ENCODE data around the gene COL6A3. TPM values are rescaled to one million over a fixed set of nuclear protein-coding genes. Genes with fewer than 3 reads are reported as not detected.

Gene COL6A3, protein sequence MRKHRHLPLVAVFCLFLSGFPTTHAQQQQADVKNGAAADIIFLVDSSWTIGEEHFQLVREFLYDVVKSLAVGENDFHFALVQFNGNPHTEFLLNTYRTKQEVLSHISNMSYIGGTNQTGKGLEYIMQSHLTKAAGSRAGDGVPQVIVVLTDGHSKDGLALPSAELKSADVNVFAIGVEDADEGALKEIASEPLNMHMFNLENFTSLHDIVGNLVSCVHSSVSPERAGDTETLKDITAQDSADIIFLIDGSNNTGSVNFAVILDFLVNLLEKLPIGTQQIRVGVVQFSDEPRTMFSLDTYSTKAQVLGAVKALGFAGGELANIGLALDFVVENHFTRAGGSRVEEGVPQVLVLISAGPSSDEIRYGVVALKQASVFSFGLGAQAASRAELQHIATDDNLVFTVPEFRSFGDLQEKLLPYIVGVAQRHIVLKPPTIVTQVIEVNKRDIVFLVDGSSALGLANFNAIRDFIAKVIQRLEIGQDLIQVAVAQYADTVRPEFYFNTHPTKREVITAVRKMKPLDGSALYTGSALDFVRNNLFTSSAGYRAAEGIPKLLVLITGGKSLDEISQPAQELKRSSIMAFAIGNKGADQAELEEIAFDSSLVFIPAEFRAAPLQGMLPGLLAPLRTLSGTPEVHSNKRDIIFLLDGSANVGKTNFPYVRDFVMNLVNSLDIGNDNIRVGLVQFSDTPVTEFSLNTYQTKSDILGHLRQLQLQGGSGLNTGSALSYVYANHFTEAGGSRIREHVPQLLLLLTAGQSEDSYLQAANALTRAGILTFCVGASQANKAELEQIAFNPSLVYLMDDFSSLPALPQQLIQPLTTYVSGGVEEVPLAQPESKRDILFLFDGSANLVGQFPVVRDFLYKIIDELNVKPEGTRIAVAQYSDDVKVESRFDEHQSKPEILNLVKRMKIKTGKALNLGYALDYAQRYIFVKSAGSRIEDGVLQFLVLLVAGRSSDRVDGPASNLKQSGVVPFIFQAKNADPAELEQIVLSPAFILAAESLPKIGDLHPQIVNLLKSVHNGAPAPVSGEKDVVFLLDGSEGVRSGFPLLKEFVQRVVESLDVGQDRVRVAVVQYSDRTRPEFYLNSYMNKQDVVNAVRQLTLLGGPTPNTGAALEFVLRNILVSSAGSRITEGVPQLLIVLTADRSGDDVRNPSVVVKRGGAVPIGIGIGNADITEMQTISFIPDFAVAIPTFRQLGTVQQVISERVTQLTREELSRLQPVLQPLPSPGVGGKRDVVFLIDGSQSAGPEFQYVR (N-terminal part only)
- total RNA-seq, result 1 to 10 TPM in 1 of 2 experiments, under 1 TPM in 1; 0.53 to 1.5 TPM

DNA sequence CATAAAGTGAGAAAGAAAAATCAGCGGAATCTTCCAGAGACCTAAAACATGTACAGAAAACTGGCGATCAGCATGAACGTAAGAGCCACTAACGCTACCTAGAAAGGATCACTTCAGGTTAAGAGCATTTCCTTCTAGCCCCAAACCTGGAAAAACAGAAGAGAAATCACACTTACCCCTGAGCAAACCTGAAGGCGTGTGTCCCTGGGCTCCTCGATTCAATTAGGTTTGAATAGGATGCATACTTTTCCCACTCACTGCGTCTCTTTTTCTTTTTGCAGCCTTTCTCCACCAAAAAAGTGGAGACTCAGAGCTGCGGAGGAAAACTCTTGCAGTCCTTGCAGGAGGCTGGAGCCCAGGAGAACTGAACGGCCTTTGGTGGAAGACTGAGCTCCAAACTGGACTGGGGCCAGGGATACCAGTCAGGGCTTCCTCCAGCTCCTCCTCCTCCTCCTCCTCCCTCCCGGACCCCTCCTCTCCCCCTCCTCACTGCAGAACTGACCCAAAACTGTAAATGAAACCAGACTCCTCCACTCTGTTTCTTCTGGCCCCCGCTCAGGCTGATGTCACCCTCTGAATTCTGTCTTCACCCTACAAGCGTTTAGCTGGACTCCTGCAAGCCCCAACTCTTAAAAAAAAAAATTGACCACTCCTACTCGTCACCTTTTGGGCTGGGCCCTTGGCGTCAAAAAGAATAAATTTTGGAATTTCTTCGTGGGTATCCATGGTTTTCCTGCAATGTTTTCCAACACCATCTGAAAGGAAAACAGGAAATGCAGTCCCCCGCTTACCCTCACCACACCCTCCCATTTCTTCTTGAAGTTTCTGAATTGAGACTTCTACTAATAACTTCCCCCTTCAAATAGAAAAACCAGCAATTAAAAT lies at the start of gene COL6A3:
Gene COL6A3 (minus strand): TSS at position 388 of the 885 bp plus-strand sequence. CDS start 17,347 bp downstream, outside the sequence.
- Mint-ChIP-seq H3K27ac (no peak within 1 kb of the TSS), H3K4me1 (no peaks in the 10 kb centered on the region), H3K4me3 (no peak within 1 kb of the TSS), H3K9me3 (ENCODE audit: low read depth) (no peaks in the 10 kb centered on the region), H3K36me3 (no peaks in the 10 kb centered on the region), H3K27me3 (no peaks in the 10 kb centered on the region)
- CTCF ChIA-PET, result interaction anchor here (1.1 to 1.3 kb wide), 2 partner anchors 8 to 11 kb away, joined by 3 read pairs; no protein-coding TSS in a partner anchor
- ATAC-seq, result no peak
- no peak for DNase-seq

DNA sequence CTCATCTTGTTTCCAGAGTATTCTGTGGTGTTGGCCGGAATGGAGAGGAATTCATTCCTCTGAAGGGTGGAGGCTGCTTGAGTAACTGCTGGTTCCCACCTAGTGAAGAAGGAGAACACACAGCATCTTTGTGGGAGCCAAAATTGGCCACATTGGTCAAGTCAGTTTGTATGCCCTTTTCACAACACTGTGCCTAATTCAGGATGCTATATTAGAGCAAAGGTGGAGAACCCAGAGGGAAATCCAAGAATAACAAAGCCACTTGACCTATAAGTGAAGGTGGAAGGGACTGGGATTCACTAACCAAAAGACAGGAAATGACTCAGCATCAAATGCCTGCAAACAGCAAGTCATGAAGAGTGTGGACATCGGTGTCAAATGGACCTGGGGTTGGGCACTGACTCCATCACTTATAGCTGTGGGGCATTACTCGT lies 45.8 kb upstream of the COL6A3 start:
- no peaks in the 10 kb centered on the region for H3K36me3 Mint-ChIP-seq
- DNase-seq (no peak), ATAC-seq (no peak)
- CTCF ChIA-PET, result interaction anchor here (2.0 kb wide), 1 partner anchor 40 kb away, joined by 5 read pairs; no protein-coding TSS in a partner anchor
- H3K4me1 Mint-ChIP-seq, result peaks cover 10% of the 10 kb centered on the region
- no peak overlapping the region for H3K4me3 Mint-ChIP-seq
- no peaks in the 10 kb centered on the region for H3K9me3 Mint-ChIP-seq (ENCODE audit: low read depth)
- H3K27me3 Mint-ChIP-seq, result no peaks in the 10 kb centered on the region
- H3K27ac Mint-ChIP-seq, result no peak overlapping the region

DNA sequence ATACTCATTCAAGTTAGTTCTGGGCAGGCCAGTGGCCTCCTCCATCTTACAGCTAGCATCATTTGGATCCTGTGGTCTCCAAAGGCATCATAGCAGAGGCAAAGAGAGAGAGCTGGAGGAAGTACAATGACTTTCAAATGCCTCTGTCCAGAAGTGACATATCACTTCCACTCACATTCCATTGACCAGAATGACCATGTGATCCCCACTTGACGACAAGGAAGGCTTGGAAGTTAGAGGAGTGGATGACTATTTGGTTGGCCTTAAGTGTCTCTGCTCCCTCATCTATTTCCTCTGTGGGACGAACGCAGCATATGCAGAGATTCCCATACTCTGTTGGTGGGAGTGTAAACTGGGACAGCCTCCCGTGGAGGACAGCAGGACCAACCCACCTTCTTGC lies 45.3 kb upstream of the COL6A3 start:
- DNase-seq, result no peak
- Mint-ChIP-seq H3K4me3 (no peak overlapping the region), H3K27ac (no peak overlapping the region), H3K27me3 (no peaks in the 10 kb centered on the region), H3K9me3 (ENCODE audit: low read depth) (no peaks in the 10 kb centered on the region), H3K4me1 (peaks cover 10% of the 10 kb centered on the region), H3K36me3 (no peaks in the 10 kb centered on the region)
- no peak for ATAC-seq
- CTCF ChIA-PET, result interaction anchor here (2.0 kb wide), 1 partner anchor 39 kb away, joined by 5 read pairs; no protein-coding TSS in a partner anchor

DNA sequence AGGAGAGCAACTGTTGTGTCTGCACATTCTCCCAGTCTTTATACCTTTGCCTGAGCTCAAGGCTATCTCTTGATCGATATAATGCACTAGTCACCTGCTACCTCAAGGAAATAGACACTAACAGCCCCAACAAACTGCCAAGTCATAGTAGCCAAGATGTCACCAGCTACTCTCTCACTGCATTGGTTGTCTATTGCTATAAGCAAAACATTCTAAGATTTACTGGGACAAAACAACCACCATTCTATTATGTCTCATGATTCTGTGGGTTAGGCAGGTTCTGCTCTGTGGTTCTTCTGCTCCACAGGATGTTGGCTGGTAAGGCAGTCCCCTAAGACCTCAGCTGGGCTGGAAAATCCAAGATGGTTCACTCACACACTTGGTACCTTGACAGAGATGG lies 44.6 kb upstream of the COL6A3 start:
- CTCF ChIA-PET, result interaction anchor here (2.0 kb wide), 1 partner anchor 39 kb away, joined by 5 read pairs; no protein-coding TSS in a partner anchor
- Mint-ChIP-seq H3K9me3 (ENCODE audit: low read depth) (no peaks in the 10 kb centered on the region), H3K27ac (no peak overlapping the region), H3K36me3 (no peaks in the 10 kb centered on the region), H3K27me3 (no peaks in the 10 kb centered on the region), H3K4me3 (no peak overlapping the region), H3K4me1 (peaks cover 10% of the 10 kb centered on the region)
- ATAC-seq, result peak; percentile 20
- no peak for DNase-seq

DNA sequence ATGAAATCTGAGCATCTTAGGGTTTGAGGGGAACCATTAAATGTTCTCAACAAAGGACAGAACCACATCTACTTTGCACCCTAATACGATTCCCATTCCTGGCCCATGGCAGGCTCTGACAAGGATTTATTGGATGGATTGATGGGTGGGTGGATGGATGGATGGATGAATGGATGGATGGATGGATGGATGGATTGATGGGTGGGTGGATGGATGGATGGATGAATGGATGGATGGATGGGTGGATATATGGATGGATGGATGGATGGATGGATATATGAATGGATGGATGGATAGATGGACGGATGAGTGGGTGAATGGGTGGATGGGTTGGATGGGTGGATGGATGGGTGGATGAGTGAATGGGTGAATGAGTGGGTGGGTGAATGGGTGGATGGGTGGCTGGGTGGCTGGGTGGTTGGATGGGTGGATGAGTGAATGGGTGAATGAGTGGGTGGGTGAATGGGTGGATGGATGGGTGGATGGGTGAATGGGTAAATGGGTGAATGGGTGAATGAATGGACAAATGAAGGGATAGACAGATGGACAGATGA lies 43.5 kb upstream of the COL6A3 start:
- no peaks in the 10 kb centered on the region for H3K27me3 Mint-ChIP-seq
- no peak for ATAC-seq
- CTCF ChIA-PET, result no interaction called here

DNA sequence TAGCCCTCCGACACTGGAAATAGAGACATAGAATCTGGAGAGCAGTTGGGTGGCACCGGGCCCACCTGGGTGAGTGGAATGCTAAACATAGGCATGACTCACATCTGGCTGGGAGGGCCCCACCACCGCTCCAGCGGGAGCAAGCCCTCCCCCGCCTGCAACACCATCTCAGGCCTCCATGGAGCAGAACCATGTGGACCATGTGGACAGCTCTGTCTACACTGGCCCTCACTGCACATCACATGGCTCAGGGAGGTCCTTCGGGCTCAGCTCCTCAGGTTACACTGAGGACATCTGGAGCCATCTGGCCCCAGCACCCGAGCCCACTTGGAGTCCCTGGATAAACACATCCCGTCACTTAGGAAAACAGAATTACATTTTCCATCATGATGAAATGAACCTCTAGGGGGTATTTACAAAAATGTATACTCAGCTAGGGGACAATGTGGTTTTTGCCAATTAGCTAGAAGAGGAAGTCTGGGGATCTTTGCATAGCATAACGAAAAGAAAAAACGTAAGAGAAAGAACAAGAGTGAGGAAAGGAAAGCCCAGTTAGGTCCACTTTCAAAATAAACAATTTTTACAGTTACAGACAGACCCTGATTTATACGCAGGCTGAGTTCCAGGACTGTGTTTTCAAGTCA lies 42.4 kb upstream of the COL6A3 start:
- no peak for ATAC-seq
- Mint-ChIP-seq H3K9me3 (ENCODE audit: low read depth) (no peaks in the 10 kb centered on the region), H3K4me1 (peaks cover 10% of the 10 kb centered on the region), H3K27ac (no peak overlapping the region), H3K27me3 (no peaks in the 10 kb centered on the region), H3K4me3 (no peak overlapping the region), H3K36me3 (no peaks in the 10 kb centered on the region)
- CTCF ChIA-PET, result interaction anchor here (1.5 kb wide), 1 partner anchor 35 kb away, joined by 6 read pairs; no protein-coding TSS in a partner anchor
- no peak for DNase-seq

More for the DNA sequence above, 43.5 kb upstream of the COL6A3 start:
- Mint-ChIP-seq H3K4me1 (peaks cover 10% of the 10 kb centered on the region), H3K9me3 (ENCODE audit: low read depth) (no peaks in the 10 kb centered on the region), H3K36me3 (no peaks in the 10 kb centered on the region), H3K27ac (no peak overlapping the region), H3K4me3 (no peak overlapping the region)
- no peak for DNase-seq

DNA sequence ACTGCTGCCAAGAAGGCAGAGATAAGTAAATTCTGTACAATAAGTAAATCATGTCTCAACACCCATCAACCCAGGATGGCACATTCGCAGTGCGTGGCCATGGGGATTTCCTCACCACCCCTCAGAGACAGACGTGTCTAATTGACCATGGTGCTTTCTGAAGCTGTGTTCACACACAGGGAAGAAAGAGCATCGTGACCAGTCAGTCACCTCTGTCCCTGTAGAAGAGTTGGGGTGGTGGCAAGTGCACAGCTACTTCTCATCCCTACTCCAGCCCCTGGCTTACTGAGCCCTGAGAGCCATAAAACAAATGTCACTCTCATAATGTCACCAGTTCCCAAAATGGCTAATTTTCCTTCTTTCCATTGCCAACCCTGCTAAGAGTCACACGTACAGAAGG lies 41.8 kb upstream of the COL6A3 start:
- Mint-ChIP-seq H3K4me3 (no peak overlapping the region), H3K27ac (no peak overlapping the region), H3K9me3 (ENCODE audit: low read depth) (no peaks in the 10 kb centered on the region), H3K4me1 (peaks cover 10% of the 10 kb centered on the region), H3K27me3 (no peaks in the 10 kb centered on the region), H3K36me3 (no peaks in the 10 kb centered on the region)
- no peak for ATAC-seq
- DNase-seq, result no peak
- CTCF ChIA-PET, result interaction anchor here (1.5 kb wide), 1 partner anchor 34 kb away, joined by 6 read pairs; no protein-coding TSS in a partner anchor

DNA sequence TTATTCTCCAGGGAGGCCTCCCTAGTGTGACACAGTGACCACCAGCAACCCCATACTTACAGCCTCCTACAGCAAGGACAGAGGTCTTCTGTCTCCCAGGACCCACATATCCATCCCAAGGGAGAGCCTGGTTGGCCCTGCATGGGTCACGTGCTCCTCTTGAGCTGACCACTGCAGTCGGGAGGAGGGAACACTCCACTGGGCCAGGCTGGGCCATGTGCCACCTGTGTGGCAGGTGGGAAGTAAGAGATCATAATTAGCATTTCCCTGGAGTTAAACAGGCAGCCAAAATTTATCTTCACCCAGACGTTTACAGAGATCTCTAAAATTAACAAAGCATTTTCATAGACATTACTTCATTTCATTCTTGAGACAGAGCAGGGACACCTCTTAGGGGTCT lies 39.7 kb upstream of the COL6A3 start:
- DNase-seq (no peak), ATAC-seq (no peak)
- Mint-ChIP-seq H3K27me3 (no peaks in the 10 kb centered on the region), H3K9me3 (ENCODE audit: low read depth) (no peaks in the 10 kb centered on the region), H3K4me1 (peaks cover 7% of the 10 kb centered on the region), H3K27ac (no peak overlapping the region), H3K36me3 (no peaks in the 10 kb centered on the region), H3K4me3 (no peak overlapping the region)
- CTCF ChIA-PET, result no interaction called here

DNA sequence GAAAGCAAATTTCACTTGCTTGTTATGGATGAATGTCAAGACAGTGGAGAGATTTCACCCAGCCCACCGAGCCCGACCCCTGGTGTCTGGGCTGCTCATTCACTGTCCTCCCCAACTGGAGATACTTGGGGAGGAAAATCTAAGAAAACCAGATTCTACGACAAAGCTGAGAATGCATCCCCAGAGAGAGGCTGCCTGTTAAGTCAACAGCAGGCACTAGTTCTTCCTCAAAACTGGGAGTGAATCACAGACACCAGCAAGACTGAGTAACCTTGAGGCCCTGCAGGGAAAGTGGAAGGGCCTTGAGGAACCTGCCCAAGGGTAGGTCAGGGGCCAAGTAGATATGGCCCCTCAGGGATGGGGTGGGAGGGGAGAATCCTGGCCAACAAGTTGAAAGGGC lies 38.9 kb upstream of the COL6A3 start:
- Mint-ChIP-seq H3K4me1 (no peaks in the 10 kb centered on the region), H3K4me3 (no peak overlapping the region), H3K36me3 (no peaks in the 10 kb centered on the region), H3K27ac (no peak overlapping the region), H3K9me3 (ENCODE audit: low read depth) (no peaks in the 10 kb centered on the region), H3K27me3 (no peaks in the 10 kb centered on the region)
- CTCF ChIA-PET, result no interaction called here
- ATAC-seq (no peak), DNase-seq (no peak)

DNA sequence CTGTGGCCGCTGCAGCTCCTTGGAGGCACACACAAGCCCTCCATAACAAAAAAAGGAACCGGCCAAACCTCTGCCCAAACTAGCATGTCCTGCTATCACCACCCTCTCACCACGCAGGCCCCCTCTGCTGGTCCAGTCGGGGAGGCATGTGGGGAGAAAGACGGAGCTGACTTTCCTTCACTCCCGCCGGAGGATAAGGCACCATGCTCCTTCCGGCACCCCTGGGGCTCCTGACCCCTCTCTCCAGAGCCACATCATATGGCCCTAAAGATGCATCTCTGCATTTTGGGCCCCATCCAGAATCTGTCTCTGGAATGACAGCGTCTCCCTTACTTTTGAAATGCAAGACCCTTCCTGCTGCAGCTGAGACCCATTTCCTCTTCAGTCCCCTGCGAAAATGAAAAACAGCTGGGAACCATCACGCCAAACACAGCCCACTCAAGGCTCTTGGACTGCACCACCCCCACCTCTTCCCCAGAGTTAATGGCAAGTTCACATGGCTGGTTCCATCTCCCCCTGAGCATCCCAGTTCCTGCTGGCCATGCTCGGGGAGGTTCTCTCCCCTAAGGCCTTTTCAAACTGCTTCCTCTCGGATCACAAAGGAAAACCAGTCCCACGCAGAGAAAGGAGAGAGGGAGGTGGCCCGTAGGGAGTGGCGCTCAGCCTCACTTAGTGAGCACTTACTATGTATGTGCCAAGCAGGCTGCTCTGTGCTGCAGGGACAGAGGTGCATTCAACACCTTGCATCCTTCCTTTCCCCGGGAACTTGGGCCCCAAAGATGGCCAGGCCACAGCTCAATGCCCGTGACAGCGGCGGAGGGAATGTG lies 37.9 kb upstream of the COL6A3 start:
- H3K4me1 Mint-ChIP-seq, result no peaks in the 10 kb centered on the region
- no peaks in the 10 kb centered on the region for H3K36me3 Mint-ChIP-seq
- H3K27ac Mint-ChIP-seq, result no peak overlapping the region
- H3K9me3 Mint-ChIP-seq (ENCODE audit: low read depth), result no peaks in the 10 kb centered on the region
- H3K4me3 Mint-ChIP-seq, result no peak overlapping the region
- no peak for DNase-seq
- no peak for ATAC-seq
- no peaks in the 10 kb centered on the region for H3K27me3 Mint-ChIP-seq
- CTCF ChIA-PET, result no interaction called here

DNA sequence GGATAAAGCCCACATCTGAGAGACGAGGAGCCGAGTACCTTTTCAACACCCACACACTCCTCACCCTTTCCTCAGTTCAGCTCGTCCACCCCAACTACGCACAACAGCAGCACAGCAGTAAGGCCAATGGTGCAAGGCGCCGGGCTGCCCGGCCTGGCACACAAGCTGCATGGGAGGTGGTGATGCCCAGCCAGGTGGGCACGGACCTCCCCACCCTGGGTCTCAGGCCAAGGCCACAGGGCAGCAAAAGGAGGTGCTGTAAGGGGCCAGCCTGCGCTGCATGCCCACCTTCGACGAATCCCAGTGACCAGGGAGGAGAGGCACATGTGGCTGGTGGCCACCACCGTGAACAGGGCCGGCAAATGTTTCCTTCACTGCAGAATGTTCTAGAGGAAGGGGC lies 36.6 kb upstream of the COL6A3 start:
- H3K9me3 Mint-ChIP-seq (ENCODE audit: low read depth), result no peaks in the 10 kb centered on the region
- H3K4me1 Mint-ChIP-seq, result no peaks in the 10 kb centered on the region
- ATAC-seq, result no peak
- no peak overlapping the region for H3K27ac Mint-ChIP-seq
- no peaks in the 10 kb centered on the region for H3K27me3 Mint-ChIP-seq
- CTCF ChIA-PET, result interaction anchor here (1.0 kb wide), 1 partner anchor 29 kb away, joined by 3 read pairs; no protein-coding TSS in a partner anchor
- no peaks in the 10 kb centered on the region for H3K36me3 Mint-ChIP-seq
- H3K4me3 Mint-ChIP-seq, result no peak overlapping the region
- DNase-seq, result no peak
